SIG-M5 (cell line): Measurements from ENCODE around the gene CPNE7.
"Not testable (repeated sequence)": the region's sequence is repeated elsewhere in the genome, so short reads cannot be mapped to it uniquely, and the experiment has no call there.

Source experiments
- DNase-seq: peaks from one replicate; lab custom pipeline; 2025; lab: John Stamatoyannopoulos, UW

The CPNE7 gene

DNA sequence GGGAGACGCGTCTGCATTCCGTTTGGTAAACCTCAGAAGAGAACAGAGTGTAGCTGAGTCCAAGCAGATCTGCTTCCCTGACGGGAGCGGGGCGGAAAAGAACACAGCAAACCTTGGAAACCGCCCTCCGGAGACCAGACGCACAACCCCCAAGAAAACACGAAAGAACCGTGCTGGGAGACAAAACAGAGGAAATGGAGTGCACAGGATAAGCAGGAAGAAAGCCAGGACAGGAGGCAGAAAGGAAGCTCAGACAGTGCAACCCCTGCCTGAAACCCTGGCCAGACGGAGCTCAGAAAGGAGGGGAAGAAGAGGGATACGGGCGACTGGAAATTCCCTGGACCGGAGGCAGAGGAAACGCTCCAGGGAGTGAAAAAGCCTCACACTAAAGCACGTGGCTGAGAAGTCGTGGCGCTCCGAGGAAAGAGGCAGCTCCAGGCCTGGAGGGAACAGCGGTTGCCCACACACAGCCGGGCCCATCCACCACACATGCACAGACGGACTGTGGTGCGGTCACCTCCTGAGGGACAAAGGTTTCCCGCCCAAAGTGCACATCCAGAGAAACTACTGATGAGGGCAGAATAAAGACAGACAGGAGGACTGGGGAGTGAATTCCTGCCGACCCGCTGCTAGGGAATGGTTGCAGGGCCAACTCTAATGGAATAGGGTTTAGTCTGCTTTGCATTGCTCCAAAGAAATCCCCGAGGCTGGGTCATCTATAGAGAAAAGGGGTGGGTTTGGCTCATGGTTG lies 48.1 kb downstream of the CPNE7 start:
- no peak for DNase-seq

- DNase-seq = no peak
Measured at GRCh38 chr16:89624777-89625761, 49.5 kb downstream of the CPNE7 start.

- DNase-seq = no peak
Measured at GRCh38 chr16:89629827-89630610, 54.5 kb downstream of the CPNE7 start.

DNA sequence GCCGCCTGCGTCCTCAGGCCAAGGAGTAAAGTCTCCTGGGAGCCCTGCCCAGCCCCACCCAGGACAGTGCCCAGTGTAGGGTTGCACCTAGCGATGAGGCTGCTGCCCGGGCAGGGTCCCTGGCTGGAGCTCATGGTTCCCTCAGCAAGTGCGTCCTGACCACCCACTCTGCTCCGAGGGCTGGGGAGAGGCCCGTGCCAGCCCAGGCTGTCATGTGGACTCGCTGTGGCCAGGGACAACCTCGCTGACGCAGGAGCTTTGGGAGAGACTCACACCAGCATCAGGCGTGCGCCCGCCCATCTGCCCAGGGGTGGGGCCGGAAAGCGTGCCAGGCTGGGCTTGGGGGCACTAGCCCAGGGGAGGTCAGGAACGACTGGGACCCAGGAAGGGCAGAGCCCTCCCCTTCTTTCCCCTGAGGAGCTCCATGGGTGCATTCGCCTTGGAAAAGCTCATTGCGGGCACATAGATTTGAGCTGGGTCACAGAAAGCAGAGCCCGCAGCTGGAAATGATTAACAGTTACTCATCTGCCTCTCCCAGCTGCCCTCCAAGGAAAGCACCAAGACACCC lies 57.6 kb downstream of the CPNE7 start:
- no peak for DNase-seq

GRCh38 chr16:89634463-89635385 lies 59.2 kb downstream of the CPNE7 start:
- DNase-seq = not testable (repeated sequence)

DNA sequence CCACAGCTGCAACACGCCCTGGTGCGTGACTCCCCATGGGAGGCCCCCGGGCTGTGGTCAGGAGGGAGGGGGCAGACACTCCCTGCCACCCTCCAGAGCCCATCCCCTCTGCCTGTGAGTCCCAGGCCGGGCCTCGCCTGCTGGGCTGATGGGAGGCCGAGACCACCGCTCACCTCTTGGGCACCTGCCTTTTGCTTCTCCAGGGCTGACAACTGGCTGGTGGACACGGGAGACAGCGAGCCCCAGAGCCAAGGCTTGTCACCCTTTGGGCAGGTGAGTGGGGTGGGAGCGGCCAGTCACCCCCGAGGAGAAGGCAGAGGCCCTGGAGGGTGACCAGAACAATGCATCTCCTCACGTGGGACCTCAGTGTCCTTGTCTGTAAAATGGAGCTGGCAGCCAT lies 61.1 kb downstream of the CPNE7 start:
- no peak for DNase-seq

GRCh38 chr16:89637379-89637778 lies 61.8 kb downstream of the CPNE7 start:
- no peak for DNase-seq

DNA sequence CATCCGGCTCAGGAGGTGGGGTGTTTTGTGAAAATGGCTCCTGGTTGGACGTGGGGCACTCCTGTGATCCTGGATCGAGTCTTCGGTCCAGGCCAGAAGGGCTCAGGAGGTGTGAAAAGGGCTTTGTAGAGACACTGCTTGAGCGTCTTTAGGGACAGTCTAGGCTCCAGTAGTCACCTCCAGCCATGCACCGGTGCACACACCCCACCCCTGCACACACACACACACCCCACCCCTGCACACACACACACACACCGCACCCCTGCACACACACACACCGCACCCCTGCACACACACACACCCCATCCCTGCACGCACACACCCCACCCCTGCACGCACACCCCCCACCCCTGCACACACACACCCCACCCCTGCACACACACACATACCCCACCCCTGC lies 62.9 kb downstream of the CPNE7 start:
- DNase-seq = no peak

DNA sequence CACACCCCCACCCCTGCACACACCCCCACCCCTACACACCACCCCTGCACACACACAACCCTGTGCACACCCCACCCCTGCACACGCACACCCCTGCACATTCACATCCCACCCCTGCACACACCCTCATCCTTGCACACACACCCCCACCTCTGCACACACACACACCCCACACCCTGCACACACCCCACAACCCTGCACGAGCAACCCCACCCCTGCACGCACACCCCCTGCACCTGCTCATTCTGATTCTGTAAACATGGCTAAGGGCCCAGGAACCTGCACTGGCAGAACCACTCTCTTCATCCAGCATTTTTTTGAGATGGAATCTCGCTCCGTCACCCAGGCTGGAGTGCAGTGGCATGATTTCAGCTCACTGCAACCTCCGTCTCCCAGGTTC lies 63.8 kb downstream of the CPNE7 start:
- no peak for DNase-seq

DNA sequence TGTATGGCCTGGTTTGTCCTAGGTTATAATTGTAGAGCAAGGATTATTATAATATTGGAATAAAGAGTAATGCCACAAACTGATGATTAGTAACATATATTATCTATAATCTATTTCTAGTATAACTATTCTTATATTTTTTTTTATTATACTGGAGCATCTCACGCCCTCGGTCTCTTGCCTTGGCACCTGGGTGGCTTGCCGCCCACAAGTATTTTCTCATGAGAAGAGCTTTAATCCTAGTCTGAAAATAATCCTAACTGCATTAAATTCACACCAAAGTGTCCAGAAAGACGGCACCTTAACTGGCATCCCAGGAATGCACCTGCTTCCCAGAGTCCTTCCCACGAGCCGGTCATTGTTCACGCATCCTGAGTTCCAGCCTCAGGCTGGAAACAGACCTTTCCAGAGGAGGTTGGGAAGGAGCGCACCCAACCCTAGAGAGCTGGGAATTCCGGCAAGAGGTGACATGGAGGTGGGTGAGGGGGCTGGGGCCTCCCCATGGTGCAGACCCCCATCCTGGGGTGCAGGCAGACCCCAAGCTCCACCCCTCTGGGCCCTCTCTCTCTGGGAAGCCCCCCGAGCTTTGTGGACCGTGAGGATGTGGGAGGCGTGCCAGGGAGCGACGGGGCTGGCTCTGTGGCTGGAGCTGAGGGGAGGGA lies 66.0 kb downstream of the CPNE7 start:
- DNase-seq = no peak

- DNase-seq = no peak
Measured at GRCh38 chr16:89642574-89642973, 67.0 kb downstream of the CPNE7 start.

DNA sequence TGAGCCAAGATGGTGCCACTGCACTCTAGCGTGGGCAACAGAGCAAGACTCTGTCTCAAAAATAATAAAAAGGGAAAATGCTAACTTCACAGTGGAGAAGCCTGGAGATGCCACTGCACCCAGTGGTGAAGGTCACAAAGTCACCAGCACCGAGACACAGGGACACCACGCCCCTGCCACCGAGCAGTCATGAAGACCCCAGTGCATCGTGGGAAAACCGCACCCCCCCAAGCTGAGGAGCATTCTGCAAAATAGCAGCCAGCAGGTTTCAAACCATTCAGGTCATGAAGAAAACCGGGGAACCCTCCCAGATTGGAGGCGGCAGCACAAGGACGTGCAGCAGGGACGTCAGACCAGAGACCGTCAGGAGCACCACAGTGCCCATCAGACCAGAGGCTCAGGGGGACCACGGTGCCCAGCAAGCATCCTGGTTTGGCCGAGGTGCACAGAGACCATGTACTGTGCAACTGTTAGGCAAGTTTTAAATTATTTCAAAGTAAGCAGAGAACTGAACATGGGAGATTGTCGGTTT lies 68.3 kb downstream of the CPNE7 start:
- DNase-seq = no peak

- DNase-seq = no peak
Measured at GRCh38 chr16:89645122-89645521, 69.6 kb downstream of the CPNE7 start.

DNA sequence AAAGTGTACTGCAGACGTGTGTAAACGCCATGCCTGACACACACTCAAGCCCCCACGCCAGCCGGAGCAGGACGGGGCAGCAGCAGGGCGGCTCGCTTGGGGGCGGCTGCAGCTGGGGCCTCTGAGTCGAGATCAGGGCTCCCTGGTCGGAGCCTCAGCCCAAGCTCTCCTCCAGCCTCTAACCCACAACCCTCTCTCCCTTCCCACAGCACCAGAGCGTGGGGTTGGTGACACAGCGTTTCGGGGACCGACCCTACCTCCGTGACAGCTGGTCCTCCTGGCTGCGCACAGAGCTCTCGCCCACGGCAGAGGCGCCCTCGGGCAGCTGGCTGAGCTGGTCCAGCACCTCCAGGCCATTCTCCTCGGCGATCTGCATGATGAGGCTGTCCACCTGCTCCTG lies 70.7 kb downstream of the CPNE7 start:
- no peak for DNase-seq
